Nephron progenitor cell (in vitro differentiated cells): ENCODE measurements around the gene C5orf46.
"Not testable (repeated sequence)": the region's sequence is repeated elsewhere in the genome, so short reads cannot be mapped to it uniquely, and the experiment has no call there.

Experiments
- DNase-seq: peaks from one replicate; pipeline ENCODE4 v3.0.0; 2021
- H3K27ac Mint-ChIP-seq: 2 replicates; pipeline ENCODE4 v1.8.0; 2021; ENCODE audit warnings: mild to moderate bottlenecking, moderate library complexity, mixed read lengths
- H3K27me3 Mint-ChIP-seq: 2 replicates; pipeline ENCODE4 v1.8.0; 2021; ENCODE audit warnings: mild to moderate bottlenecking, low read depth, mixed read lengths; ENCODE audit not compliant: poor library complexity
- H3K36me3 Mint-ChIP-seq: 2 replicates; pipeline ENCODE4 v1.8.0; 2021; ENCODE audit warnings: low read depth, mixed read lengths
- H3K4me1 Mint-ChIP-seq: 2 replicates; pipeline ENCODE4 v1.8.0; 2021; ENCODE audit warnings: mixed read lengths
- H3K4me3 Mint-ChIP-seq: 2 replicates; pipeline ENCODE4 v1.8.0; 2021; ENCODE audit warnings: mild to moderate bottlenecking, moderate library complexity, mixed read lengths
- H3K9me3 Mint-ChIP-seq: 2 replicates; pipeline ENCODE4 v1.8.0; 2021; ENCODE audit warnings: mild to moderate bottlenecking, moderate library complexity, mixed read lengths
- TF ChIP-seq, protein P1 (sequence below): fragments of 200-600 bp; sonication (generic); IDR thresholded peaks from 2 replicates; pipeline ENCODE4 v1.5.0; 2021; ENCODE audit warnings: antibody characterized with exemption

C5orf46 gene

GRCh38 chr5:147906326-147907095 lies at the start of gene C5orf46:
Gene C5orf46, minus strand, starts transcription at chr5:147906538. Its CDS starts 37 bp downstream, at chr5:147906501.
- DNase-seq: no peak
- Mint-ChIP-seq H3K9me3 (no peaks in the 10 kb centered on the region), H3K4me3 (no peak within 1 kb of the TSS), H3K27ac (no peak within 1 kb of the TSS), H3K27me3 (no peaks in the 10 kb centered on the region), H3K36me3 (no peaks in the 10 kb centered on the region), H3K4me1 (no peaks in the 10 kb centered on the region)
- TF ChIP-seq, protein P1, sequence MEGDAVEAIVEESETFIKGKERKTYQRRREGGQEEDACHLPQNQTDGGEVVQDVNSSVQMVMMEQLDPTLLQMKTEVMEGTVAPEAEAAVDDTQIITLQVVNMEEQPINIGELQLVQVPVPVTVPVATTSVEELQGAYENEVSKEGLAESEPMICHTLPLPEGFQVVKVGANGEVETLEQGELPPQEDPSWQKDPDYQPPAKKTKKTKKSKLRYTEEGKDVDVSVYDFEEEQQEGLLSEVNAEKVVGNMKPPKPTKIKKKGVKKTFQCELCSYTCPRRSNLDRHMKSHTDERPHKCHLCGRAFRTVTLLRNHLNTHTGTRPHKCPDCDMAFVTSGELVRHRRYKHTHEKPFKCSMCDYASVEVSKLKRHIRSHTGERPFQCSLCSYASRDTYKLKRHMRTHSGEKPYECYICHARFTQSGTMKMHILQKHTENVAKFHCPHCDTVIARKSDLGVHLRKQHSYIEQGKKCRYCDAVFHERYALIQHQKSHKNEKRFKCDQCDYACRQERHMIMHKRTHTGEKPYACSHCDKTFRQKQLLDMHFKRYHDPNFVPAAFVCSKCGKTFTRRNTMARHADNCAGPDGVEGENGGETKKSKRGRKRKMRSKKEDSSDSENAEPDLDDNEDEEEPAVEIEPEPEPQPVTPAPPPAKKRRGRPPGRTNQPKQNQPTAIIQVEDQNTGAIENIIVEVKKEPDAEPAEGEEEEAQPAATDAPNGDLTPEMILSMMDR: no peak

DNA sequence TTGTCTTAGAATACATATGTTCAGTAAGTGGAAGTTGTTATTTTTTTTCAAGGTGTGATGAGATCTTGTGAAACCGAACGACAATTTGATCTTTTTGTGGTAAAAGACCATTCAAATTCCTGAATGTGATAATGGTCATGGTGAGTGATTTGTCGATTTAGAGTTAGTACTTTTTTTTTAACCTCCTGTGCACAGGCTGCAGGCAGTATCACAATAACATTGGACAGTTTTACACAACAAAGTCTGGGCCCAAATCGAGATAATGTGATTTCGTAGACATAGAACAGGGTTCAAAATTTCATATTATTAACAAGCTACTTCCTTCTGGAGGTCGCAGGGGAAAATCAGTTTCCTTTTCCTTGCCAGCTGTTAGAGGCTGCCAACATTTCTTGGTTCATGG lies 48.6 kb upstream of the C5orf46 start:
- TF ChIP-seq, protein P1: no peak
- H3K4me3 Mint-ChIP-seq: no peak overlapping the region

DNA sequence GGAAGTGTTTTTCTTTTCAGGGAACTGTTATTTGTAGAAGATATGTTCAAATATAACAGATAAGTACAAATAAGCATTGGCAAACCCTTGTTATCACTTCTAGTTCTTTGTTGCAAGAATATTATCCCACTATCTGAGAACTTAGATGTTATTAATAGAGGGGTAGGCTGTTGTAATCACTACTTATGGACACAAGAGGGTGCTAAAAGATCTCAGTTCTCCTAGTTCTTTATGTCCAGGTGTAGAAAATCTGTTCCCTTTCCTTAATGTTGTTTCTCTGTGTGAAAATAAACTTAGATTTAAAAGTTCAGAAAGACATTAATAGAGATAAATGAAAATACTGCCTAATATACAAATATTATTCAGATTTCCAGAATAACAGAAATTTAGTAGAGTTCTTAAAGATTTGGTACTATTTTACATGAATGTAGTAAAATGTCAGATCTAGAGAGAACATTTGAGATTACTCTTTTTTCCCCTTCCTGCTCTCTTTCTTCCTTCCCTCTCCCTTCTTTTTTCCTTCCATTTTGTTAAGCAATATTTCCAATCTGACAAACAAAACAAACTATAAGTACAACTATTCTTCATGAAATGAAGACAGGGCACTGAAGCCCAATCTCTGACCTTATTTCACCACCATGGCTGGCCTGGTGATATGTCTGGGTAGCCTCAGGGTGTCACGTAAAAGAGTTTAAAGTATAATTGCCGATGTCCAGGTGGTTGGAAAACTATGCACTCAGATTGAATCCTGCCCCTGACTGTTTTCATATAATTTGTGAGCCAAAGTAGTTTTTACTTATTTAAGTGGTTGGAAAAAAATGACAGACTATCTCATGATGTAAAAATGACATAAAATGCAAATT lies 43.6 kb upstream of the C5orf46 start:
- H3K36me3 Mint-ChIP-seq: no peaks in the 10 kb centered on the region
- no peaks in the 10 kb centered on the region for H3K27me3 Mint-ChIP-seq
- TF ChIP-seq, protein P1: peak; percentile 77
- H3K4me3 Mint-ChIP-seq: no peak overlapping the region
- no peaks in the 10 kb centered on the region for H3K4me1 Mint-ChIP-seq
- peak overlapping the region; percentile 53 for H3K27ac Mint-ChIP-seq
- no peak for DNase-seq
- H3K9me3 Mint-ChIP-seq: peaks cover 19% of the 10 kb centered on the region

More for the DNA sequence above, 48.6 kb upstream of the C5orf46 start:
- DNase-seq: no peak
- no peaks in the 10 kb centered on the region for H3K9me3 Mint-ChIP-seq
- H3K4me1 Mint-ChIP-seq: no peaks in the 10 kb centered on the region
- no peaks in the 10 kb centered on the region for H3K36me3 Mint-ChIP-seq
- no peak overlapping the region for H3K27ac Mint-ChIP-seq
- H3K27me3 Mint-ChIP-seq: no peaks in the 10 kb centered on the region

DNA sequence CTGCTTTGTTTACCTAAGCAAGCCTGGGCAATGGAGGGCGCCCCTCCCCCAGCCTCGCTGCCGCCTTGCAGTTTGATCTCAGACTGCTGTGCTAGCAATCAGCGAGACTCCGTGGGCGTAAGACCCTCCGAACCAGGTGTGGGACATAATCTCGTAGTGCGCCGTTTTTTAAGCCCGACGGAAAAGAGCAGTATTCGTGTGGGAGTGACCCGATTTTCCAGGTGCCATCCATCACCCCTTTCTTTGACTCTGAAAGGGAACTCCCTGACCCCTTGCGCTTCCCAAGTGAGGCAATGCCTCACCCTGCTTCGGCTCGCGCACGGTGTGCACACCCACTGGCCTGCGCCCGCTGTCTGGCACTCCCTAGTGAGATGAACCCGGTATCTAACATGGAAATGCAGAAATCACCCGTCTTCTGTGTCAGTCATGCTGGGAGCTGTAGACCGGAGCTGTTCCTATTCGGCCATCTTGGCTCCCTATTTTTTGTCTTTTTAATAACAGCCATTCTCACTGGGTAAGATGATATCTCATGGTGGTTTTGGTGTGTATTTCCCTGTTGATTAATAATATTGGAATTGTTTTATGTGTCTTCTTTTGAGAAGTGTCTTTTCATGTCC lies 40.4 kb upstream of the C5orf46 start:
- Mint-ChIP-seq H3K4me3 (peak overlapping the region; percentile 74), H3K9me3 (peaks cover 23% of the 10 kb centered on the region), H3K27ac (peak overlapping the region; percentile 25)
- not testable (repeated sequence) for H3K36me3 Mint-ChIP-seq, DNase-seq, H3K27me3 Mint-ChIP-seq, H3K4me1 Mint-ChIP-seq

GRCh38 chr5:147939431-147940114 lies 33.2 kb upstream of the C5orf46 start:
- Mint-ChIP-seq H3K27me3 (no peaks in the 10 kb centered on the region), H3K27ac (no peak overlapping the region), H3K36me3 (no peaks in the 10 kb centered on the region), H3K4me3 (no peak overlapping the region), H3K9me3 (peaks cover 11% of the 10 kb centered on the region), H3K4me1 (no peaks in the 10 kb centered on the region)
- TF ChIP-seq, protein P1: no peak
- no peak for DNase-seq
